Motor neuron (in vitro differentiated cells): ENCODE results near the gene TIAM1. TPM values are rescaled to one million over a fixed set of nuclear protein-coding genes. Genes with fewer than 3 reads are reported as not detected.

Experiments
- ATAC-seq, 8 experiments: fragments of 200-7000 bp; cut with Tn5 transposase; replicated peaks in 6 of 8; 2 replicates each; pipeline ENCODE4 v1.8.0; 2021; ENCODE audit warnings: mild to moderate bottlenecking in 8 of 8, moderate library complexity in 8 of 8
- H3K27ac ChIP-seq, 2 donors: fragments of 250-450 bp; sonication (Bioruptor Pico); 2 replicates each; pipeline ENCODE4 v1.9.0; 2021; ENCODE audit warnings: antibody characterized with exemption in 2 of 2, mild to moderate bottlenecking in 2 of 2, moderate library complexity in 1 of 2
- H3K4me1 ChIP-seq, 2 donors: fragments of 250-450 bp; sonication (Bioruptor Pico); replicated peaks in 1 of 2; 2 replicates each; pipeline ENCODE4 v1.6.1; 2021; ENCODE audit warnings: antibody characterized with exemption in 2 of 2, mild to moderate bottlenecking in 2 of 2, moderate library complexity in 1 of 2
- H3K4me3 ChIP-seq, 5 donors: fragments of 250-450 bp; sonication (Bioruptor Pico); 2 replicates each; pipeline ENCODE4 v1.9.0; 2021; ENCODE audit warnings: antibody characterized with exemption in 5 of 5, mild to moderate bottlenecking in 5 of 5, moderate library complexity in 4 of 5
- WGBS, 10 experiments: fragments of 450-650 bp; shearing (Covaris generic); methylation state at CpG; one replicate each; pipeline ENCODE4 v1.0.0; 2022; 5-methylcytosine and 5-hydroxymethylcytosine counted together
- in situ Hi-C, 9 experiments: fragments of 400-800 bp; cut with MboI; loops; one replicate each; pipeline ENCODE4 v1.15.0; 2021; ENCODE audit warnings: low sequenced_read_pairs in 9 of 9, low pct_unique_long_range_greater_than_20kb in 2 of 9; ENCODE audit not compliant: unreplicated experiment in 9 of 9
- total RNA-seq, 8 experiments: library from RNA; unstranded; fragments of 300-600 nt; gene quantifications; 2 replicates each; pipeline versions ENCODE4 v1.2.3 to v1.2.4, GENCODE V29; 2022

TIAM1 gene
- total RNA-seq, 8 experiments from 2014 or later, result 1.6 to 70.7 (median 18.7) TPM

DNA sequence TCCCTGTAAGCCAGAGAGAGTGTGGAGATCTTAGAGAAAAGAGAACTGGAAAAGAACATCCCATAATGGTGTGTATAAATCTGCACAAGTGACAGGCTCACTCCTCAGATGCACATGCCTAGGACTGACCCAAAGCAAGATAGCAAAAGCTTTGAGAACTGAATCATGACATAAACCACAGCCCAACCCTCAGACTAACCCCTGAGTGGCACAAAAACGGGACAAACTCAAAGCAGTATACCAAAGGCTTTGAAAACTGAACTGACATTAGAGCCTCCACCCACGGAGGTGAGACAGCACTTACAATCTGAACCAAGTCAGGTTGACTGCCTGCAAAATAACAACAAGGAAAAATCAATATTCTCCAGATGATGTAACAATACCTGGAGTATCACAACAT, 70.8 kb downstream of the TIAM1 start:
- WGBS, 10 experiments, result 0 to 89% (median 51%) methylated on average over 1 to 2 of the region's 2 CpGs; no CpG with 5 or more reads in 3 of the 10 experiments
- Histone ChIP-seq H3K27ac (no peak overlapping the region), H3K4me3 (no peak overlapping the region), H3K4me1 (no peaks in the 10 kb centered on the region)
- in situ Hi-C loops, result no loop called here
- no peak for ATAC-seq

GRCh38 chr21:31268090-31268489, 76.0 kb downstream of the TIAM1 start:
- 0 to 91% (median 80%) methylated on average over 2 to 5 of the region's 5 CpGs; no CpG with 5 or more reads in 2 of the 10 experiments for WGBS, 10 experiments
- H3K27ac ChIP-seq, result no peak overlapping the region
- no peak for ATAC-seq
- no peak overlapping the region for H3K4me3 ChIP-seq
- in situ Hi-C loops, result no loop called here
- H3K4me1 ChIP-seq, result no peaks in the 10 kb centered on the region

DNA sequence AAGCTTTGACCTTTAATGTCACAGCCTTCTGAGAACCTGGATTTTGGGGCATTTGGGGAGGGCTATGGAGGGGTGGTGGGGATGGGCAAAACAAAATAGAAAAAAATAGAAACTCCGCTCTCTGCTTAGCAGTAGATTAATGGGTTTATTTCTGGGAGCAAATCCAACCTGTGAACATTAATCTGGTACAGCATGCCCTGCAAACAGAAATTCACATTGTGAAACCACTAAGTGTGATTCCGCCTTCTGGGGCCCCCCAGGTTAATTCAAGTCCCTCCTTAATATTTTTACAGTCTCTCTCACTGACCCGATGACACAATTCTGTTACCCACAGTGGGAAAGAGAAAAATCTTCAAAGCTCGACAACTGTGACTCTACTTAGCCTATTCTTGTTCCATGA, 76.4 kb downstream of the TIAM1 start:
- no peak overlapping the region for H3K4me3 ChIP-seq
- no peak overlapping the region for H3K27ac ChIP-seq
- 57 to 100% (median 100%) methylated on average over 1 to 2 of the region's 4 CpGs; no CpG with 5 or more reads in 4 of the 10 experiments for WGBS, 10 experiments
- in situ Hi-C loops, result no loop called here
- ATAC-seq, result no peak
- no peaks in the 10 kb centered on the region for H3K4me1 ChIP-seq

DNA sequence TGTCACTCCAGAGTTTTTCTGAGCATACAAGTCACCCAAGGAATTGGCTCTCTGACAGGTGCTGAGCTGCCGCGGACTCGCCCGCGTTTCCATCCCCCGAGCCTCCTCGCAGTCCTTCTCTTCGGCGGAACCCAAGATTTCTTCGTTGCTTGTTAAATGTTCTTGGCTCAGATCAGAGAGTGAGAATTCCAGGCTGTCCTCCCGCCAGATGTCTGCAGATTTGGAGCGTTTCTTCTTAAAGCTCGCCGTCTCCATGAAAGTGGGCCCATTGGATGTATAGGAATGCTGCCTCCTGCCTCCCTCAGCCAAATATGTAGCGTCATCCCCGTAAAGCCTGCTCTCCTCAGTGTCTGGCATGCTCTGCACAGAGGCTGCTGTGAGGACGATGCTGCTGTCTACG, 77.8 kb downstream of the TIAM1 start:
- WGBS, 10 experiments, result 24 to 99% (median 87%) methylated on average over 4 to 10 of the region's 18 CpGs; no CpG with 5 or more reads in 5 of the 10 experiments
- Histone ChIP-seq H3K27ac (no peak overlapping the region), H3K4me3 (no peak overlapping the region), H3K4me1 (no peaks in the 10 kb centered on the region)
- in situ Hi-C loops, result no loop called here
- no peak for ATAC-seq

- Histone ChIP-seq H3K27ac (no peak overlapping the region), H3K4me3 (no peak overlapping the region), H3K4me1 (no peaks in the 10 kb centered on the region)
- in situ Hi-C loops, result no loop called here
- WGBS, 10 experiments, result 0 to 100% (median 89%) methylated on average over 1 to 9 of the region's 11 CpGs; no CpG with 5 or more reads in 1 of the 10 experiments
- ATAC-seq, result peak in 2 of 8 experiments; percentile 73 to 81
Measured at GRCh38 chr21:31265366-31266013, 78.6 kb downstream of the TIAM1 start.

DNA sequence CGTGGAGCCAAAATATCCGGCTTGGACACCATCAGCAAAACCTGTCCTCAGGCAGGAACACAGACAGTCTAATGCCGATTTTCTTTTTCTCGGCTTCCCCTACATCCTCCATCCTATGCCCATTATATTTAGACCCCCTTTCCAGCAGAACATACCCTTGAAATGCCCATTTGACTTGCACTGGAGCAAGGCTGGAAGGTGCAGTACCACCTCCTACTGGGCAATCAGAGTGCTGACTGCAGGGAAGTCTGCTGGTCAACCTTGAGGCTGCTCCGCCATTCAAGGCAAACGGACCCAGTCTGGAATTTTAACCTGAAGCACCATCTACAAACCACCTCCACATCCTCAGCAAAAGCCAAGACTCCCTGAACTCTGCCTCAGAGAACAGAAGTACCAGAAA, 79.5 kb downstream of the TIAM1 start:
- in situ Hi-C loops, result no loop called here
- H3K4me3 ChIP-seq, result no peak overlapping the region
- H3K4me1 ChIP-seq, result no peaks in the 10 kb centered on the region
- no peak for ATAC-seq
- no peak overlapping the region for H3K27ac ChIP-seq
- WGBS, 10 experiments, result 10 to 100% (median 90%) methylated on average over 1 to 6 of the region's 6 CpGs; no CpG with 5 or more reads in 1 of the 10 experiments

DNA sequence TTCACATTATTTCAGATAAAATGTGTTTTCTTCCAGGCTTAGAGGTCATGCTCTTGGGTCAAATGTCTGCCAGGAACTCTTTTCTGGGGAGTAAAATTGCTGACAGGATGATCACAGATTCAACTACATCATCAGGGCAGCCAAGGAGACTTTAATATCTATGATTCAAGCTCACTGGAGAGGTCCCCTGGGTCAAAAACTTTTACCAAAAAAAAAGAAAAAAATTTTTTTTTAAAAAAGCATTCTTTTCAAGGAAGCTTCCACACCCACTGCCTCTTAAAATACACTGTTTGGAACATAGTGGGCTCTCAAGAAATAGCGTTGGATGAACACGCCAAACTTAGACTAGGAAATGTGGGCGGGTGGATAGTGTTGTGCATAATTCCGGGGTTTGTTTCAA, 81.3 kb downstream of the TIAM1 start:
- H3K27ac ChIP-seq, result no peak overlapping the region
- 20 to 100% (median 93%) methylated on average over 1 to 4 of the region's 4 CpGs; no CpG with 5 or more reads in 2 of the 10 experiments for WGBS, 10 experiments

DNA sequence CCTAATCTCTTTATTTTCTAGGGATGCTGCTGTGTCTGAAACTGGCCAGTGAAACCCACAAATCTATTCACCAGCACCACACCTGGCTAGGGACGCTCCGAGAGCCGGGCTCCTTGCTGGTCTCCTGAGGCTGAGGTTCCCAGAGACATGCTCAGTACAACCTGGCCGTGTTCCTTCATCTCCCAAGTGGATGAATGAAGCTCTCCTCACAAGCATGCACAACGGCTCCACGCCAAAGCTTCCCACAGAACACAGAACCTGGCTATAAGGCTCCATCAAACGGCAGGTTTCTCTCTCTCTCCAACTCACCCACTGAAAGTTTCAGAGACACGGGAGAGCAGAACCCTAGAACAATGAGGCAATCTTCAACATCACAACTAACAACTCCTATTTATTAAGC, 82.3 kb downstream of the TIAM1 start:
- 80 to 100% (median 91%) methylated on average over 1 to 6 of the region's 8 CpGs; no CpG with 5 or more reads in 4 of the 10 experiments for WGBS, 10 experiments
- in situ Hi-C loops, result no loop called here
- Histone ChIP-seq H3K4me1 (no peaks in the 10 kb centered on the region), H3K27ac (no peak overlapping the region), H3K4me3 (no peak overlapping the region)
- no peak for ATAC-seq

More for the DNA sequence above, 81.3 kb downstream of the TIAM1 start:
- peak in 1 of 8 experiments; percentile 13 for ATAC-seq
- in situ Hi-C loops, result no loop called here
- Histone ChIP-seq H3K4me1 (no peaks in the 10 kb centered on the region), H3K4me3 (no peak overlapping the region)

DNA sequence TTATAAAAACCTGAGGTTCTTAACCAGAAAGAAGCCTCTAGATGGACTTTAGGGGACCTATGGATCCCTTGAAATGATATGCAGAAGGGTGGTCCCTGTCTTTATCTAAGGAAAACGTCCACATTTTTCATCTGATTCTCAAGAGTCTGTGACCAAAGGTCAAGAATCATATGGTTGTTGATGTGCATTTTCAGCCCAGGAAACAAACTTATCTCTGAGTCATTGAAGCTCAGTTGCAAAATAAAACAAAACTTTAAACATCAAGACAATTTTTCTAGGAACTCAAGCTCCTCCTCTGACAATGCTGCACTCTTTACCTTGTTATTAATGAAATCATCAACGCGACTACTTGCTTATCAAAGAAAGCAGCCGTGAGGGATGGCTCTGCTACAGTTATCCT, 83.3 kb downstream of the TIAM1 start:
- no peak overlapping the region for H3K4me3 ChIP-seq
- 0 to 93% (median 78%) methylated on average over 1 to 4 of the region's 4 CpGs for WGBS, 10 experiments

DNA sequence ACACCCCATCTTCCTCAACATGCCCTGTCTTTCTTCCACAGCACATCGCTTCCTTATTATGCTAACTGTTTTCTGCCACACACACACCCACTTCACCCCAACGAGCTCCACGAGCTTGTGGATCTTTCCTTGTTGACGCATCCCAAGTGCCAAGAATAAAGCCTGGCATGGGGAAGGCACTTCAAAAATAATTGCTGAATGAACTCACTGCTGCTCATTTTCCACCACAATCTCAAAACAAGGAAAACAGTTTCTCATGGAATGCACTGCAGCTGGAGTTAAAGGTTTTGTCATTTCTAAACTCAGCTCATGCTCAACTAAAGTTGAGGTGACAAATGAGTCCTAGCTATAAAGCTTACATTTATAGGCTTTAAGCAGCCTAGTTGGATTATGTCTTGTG, 86.0 kb downstream of the TIAM1 start:
- Histone ChIP-seq H3K4me1 (no peaks in the 10 kb centered on the region), H3K4me3 (no peak overlapping the region), H3K27ac (no peak overlapping the region)
- 80 to 83% methylated on average over 1 of the region's 4 CpGs; no CpG with 5 or more reads in 8 of the 10 experiments for WGBS, 10 experiments
- in situ Hi-C loops, result no loop called here
- ATAC-seq, result no peak

More for the DNA sequence above, 83.3 kb downstream of the TIAM1 start:
- peak in 2 of 8 experiments; percentile 18 to 32 for ATAC-seq
- no peaks in the 10 kb centered on the region for H3K4me1 ChIP-seq
- no peak overlapping the region for H3K27ac ChIP-seq
- in situ Hi-C loops, result no loop called here

- H3K4me1 ChIP-seq, result no peaks in the 10 kb centered on the region
- 10 to 100% (median 60%) methylated on average over 1 to 2 of the region's 3 CpGs; no CpG with 5 or more reads in 1 of the 10 experiments for WGBS, 10 experiments
- in situ Hi-C loops, result no loop called here
Measured at GRCh38 chr21:31257265-31257664, 86.8 kb downstream of the TIAM1 start.

GRCh38 chr21:31255896-31256295, 88.2 kb downstream of the TIAM1 start:
- in situ Hi-C loops, result no loop called here

More at GRCh38 chr21:31257265-31257664, 86.8 kb downstream of the TIAM1 start:
- no peak overlapping the region for H3K27ac ChIP-seq
- no peak for ATAC-seq
- no peak overlapping the region for H3K4me3 ChIP-seq

GRCh38 chr21:31255036-31255435, 89.0 kb downstream of the TIAM1 start:
- no peak overlapping the region for H3K4me3 ChIP-seq
- no peaks in the 10 kb centered on the region for H3K4me1 ChIP-seq
- no peak overlapping the region for H3K27ac ChIP-seq

More at GRCh38 chr21:31255896-31256295, 88.2 kb downstream of the TIAM1 start:
- peak in 2 of 8 experiments; percentile 37 to 44 for ATAC-seq
- no peak overlapping the region for H3K4me3 ChIP-seq
- 17 to 100% (median 70%) methylated on average over 1 to 2 of the region's 2 CpGs; no CpG with 5 or more reads in 3 of the 10 experiments for WGBS, 10 experiments
- H3K27ac ChIP-seq, result no peak overlapping the region
- no peaks in the 10 kb centered on the region for H3K4me1 ChIP-seq

DNA sequence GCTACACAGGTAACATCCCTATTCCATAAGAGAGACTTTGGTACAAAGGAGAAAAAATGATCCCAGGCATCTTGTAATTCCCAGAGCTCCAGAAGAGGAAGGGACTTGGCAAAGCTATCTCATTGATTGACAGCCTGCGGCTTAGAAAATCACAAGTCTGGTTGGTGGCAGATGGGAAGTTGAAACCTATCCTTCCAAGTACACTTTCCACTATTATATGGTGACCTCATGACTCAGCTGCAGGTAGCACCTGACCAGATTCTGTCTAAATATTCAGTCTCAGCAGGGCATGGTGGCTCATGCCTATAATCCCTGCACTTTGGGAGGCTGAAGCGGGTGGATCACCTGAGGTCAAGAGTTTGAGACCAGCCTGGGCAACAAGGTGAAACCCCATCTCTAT, 89.9 kb downstream of the TIAM1 start:
- no peak for ATAC-seq
- no peak overlapping the region for H3K27ac ChIP-seq
- H3K4me1 ChIP-seq, result no peaks in the 10 kb centered on the region
- H3K4me3 ChIP-seq, result no peak overlapping the region
- in situ Hi-C loops, result no loop called here
- 100% methylated on average over 1 of the region's 2 CpGs; no CpG with 5 or more reads in 6 of the 10 experiments for WGBS, 10 experiments

More at GRCh38 chr21:31255036-31255435, 89.0 kb downstream of the TIAM1 start:
- ATAC-seq, result no peak
- in situ Hi-C loops, result no loop called here
- WGBS, 10 experiments, result 60 to 100% (median 100%) methylated on average over 1 to 3 of the region's 4 CpGs; no CpG with 5 or more reads in 5 of the 10 experiments
